ENCODE measurements around the gene PRSS1. TPM values are rescaled to one million over a fixed set of nuclear protein-coding genes. Genes with fewer than 3 reads are reported as not detected.

PRSS1 gene
- total RNA-seq, 1 donor from 2014 or later: under 0.01 TPM

- TF ChIP-seq, protein P1, sequence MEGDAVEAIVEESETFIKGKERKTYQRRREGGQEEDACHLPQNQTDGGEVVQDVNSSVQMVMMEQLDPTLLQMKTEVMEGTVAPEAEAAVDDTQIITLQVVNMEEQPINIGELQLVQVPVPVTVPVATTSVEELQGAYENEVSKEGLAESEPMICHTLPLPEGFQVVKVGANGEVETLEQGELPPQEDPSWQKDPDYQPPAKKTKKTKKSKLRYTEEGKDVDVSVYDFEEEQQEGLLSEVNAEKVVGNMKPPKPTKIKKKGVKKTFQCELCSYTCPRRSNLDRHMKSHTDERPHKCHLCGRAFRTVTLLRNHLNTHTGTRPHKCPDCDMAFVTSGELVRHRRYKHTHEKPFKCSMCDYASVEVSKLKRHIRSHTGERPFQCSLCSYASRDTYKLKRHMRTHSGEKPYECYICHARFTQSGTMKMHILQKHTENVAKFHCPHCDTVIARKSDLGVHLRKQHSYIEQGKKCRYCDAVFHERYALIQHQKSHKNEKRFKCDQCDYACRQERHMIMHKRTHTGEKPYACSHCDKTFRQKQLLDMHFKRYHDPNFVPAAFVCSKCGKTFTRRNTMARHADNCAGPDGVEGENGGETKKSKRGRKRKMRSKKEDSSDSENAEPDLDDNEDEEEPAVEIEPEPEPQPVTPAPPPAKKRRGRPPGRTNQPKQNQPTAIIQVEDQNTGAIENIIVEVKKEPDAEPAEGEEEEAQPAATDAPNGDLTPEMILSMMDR (IDR thresholded peaks at IDR 0.05; ENCODE audit: insufficient read depth, low read length, severe bottlenecking): peak; percentile 51
- H3K27me3 ChIP-seq (ENCODE audit: control insufficient read depth, insufficient read depth, low read length): no peaks in the 10 kb centered on the region
- no peak overlapping the region for H3K4me3 ChIP-seq (ENCODE audit: low read depth, low read length)
- FAIRE-seq (no peak), DNase-seq (ENCODE audit: low read depth) (peak; percentile 45)
- H3K36me3 ChIP-seq (ENCODE audit: control insufficient read depth, insufficient read depth, low read length): no peaks in the 10 kb centered on the region
Measured at GRCh38 chr7:142711746-142712616, 37.3 kb upstream of the PRSS1 start.

DNA sequence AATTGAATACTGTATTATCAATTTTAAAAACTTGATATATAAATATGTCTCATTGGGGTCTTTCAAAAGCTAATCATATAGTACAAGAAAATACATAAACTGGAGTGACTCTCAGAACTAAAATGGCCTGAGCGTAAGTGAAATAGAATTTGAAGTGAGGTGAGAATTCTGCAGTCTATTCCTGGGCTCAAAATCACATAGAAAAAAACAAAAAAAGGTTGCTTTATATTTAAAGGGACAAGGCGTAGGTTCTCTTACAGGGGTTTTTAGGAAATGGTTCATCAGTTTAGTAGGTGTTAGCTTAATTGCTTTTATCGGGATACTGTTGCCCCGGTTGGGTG, 36.7 kb upstream of the PRSS1 start:
- DNase-seq (ENCODE audit: low read depth): no peak
- Histone ChIP-seq H3K36me3 (ENCODE audit: control insufficient read depth, insufficient read depth, low read length) (no peaks in the 10 kb centered on the region), H3K27me3 (ENCODE audit: control insufficient read depth, insufficient read depth, low read length) (no peaks in the 10 kb centered on the region), H3K4me3 (ENCODE audit: low read depth, low read length) (no peak overlapping the region)
- TF ChIP-seq, protein P1 (IDR thresholded peaks at IDR 0.05; ENCODE audit: insufficient read depth, low read length, severe bottlenecking): no peak
- no peak for FAIRE-seq

DNA sequence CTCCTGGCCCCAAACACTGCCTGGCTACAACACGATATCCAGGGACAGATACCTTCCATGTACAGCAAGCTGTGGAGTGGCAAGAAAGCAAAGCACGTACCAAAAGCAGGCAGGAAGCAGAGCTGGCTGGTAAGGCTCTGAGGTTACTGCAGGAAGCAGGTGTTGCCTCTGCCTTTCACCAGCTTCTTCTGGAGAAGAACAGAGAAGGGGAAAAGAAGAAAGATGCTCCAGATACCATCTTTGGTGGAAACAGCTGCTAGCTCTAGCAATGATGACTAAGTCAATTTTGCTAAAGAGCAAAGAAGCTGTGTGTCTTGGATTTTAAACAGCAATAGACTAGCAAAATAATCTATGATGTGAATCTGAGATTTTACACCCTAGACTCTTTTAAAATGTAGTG, 34.9 kb upstream of the PRSS1 start:
- DNase-seq (ENCODE audit: low read depth): no peak
- no peak overlapping the region for H3K4me3 ChIP-seq (ENCODE audit: low read depth, low read length)
- no peaks in the 10 kb centered on the region for H3K36me3 ChIP-seq (ENCODE audit: control insufficient read depth, insufficient read depth, low read length)
- no peaks in the 10 kb centered on the region for H3K27me3 ChIP-seq (ENCODE audit: control insufficient read depth, insufficient read depth, low read length)
- TF ChIP-seq, protein P1 (IDR thresholded peaks at IDR 0.05; ENCODE audit: insufficient read depth, low read length, severe bottlenecking): no peak
- no peak for FAIRE-seq

GRCh38 chr7:142716596-142716995, 32.7 kb upstream of the PRSS1 start:
- H3K4me3 ChIP-seq (ENCODE audit: low read depth, low read length): no peak overlapping the region
- DNase-seq (ENCODE audit: low read depth) (no peak), FAIRE-seq (no peak)
- no peaks in the 10 kb centered on the region for H3K36me3 ChIP-seq (ENCODE audit: control insufficient read depth, insufficient read depth, low read length)
- TF ChIP-seq, protein P1 (IDR thresholded peaks at IDR 0.05; ENCODE audit: insufficient read depth, low read length, severe bottlenecking): no peak
- H3K27me3 ChIP-seq (ENCODE audit: control insufficient read depth, insufficient read depth, low read length): no peaks in the 10 kb centered on the region

DNA sequence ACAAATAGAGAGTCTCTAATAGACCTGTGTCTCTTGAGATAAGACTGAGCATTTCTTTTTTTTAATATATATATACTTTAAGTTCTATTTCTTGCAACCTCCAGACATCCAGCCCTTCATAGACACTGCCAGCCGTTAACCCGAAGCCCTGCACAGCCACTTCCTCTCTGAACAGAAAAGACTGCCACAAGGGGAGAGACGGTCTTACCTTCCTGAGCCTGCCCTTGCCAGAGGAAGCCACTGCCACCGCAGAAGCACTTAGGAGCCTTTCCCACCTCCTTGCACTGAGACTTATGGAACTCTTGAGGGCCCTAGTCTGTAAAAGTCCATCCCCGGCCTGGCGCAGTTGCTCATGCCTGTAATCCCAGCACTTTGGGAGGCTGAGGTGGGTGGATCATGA, 31.8 kb upstream of the PRSS1 start:
- H3K27me3 ChIP-seq (ENCODE audit: control insufficient read depth, insufficient read depth, low read length): no peaks in the 10 kb centered on the region
- H3K4me3 ChIP-seq (ENCODE audit: low read depth, low read length): no peak overlapping the region
- TF ChIP-seq, protein P1 (IDR thresholded peaks at IDR 0.05; ENCODE audit: insufficient read depth, low read length, severe bottlenecking): no peak
- H3K36me3 ChIP-seq (ENCODE audit: control insufficient read depth, insufficient read depth, low read length): no peaks in the 10 kb centered on the region
- no peak for FAIRE-seq
- DNase-seq (ENCODE audit: low read depth): no peak

GRCh38 chr7:142718313-142718712, 31.0 kb upstream of the PRSS1 start:
- DNase-seq (ENCODE audit: low read depth) (no peak), FAIRE-seq (no peak)
- H3K27me3 ChIP-seq (ENCODE audit: control insufficient read depth, insufficient read depth, low read length): no peaks in the 10 kb centered on the region
- TF ChIP-seq, protein P1 (IDR thresholded peaks at IDR 0.05; ENCODE audit: insufficient read depth, low read length, severe bottlenecking): no peak
- H3K36me3 ChIP-seq (ENCODE audit: control insufficient read depth, insufficient read depth, low read length): no peaks in the 10 kb centered on the region
- H3K4me3 ChIP-seq (ENCODE audit: low read depth, low read length): no peak overlapping the region

All from bronchial epithelial cell (primary cell).